Thyroid gland (tissue), 4 donors: ENCODE measurements around the gene MCTS1. TPM values are rescaled to one million over a fixed set of nuclear protein-coding genes. Genes with fewer than 3 reads are reported as not detected.

ENCODE experiments used
- DNase-seq, 2 donors: peaks; one replicate each; pipeline ENCODE4 v3.0.0-alpha.2; 2019
- H3K27ac ChIP-seq, 3 donors: fragments of 200-600 bp; sonication (generic); 1 replicate in 2 of 3; 2 replicates in 1 of 3; pipeline ENCODE4 v1.5.1; 2016 to 2019; ENCODE audit warnings: mild to moderate bottlenecking in 1 of 3, moderate library complexity in 1 of 3
- H3K27me3 ChIP-seq: fragments of 200-600 bp; sonication (generic); one replicate; pipeline ENCODE4 v1.5.1; 2019
- H3K36me3 ChIP-seq, 2 donors: fragments of 200-600 bp; sonication (generic); one replicate each; pipeline ENCODE4 v1.5.1; 2016 to 2019
- H3K4me1 ChIP-seq, 2 donors: fragments of 200-600 bp; sonication (generic); one replicate each; pipeline ENCODE4 v1.5.1; 2017 to 2019
- H3K4me3 ChIP-seq, 3 donors: fragments of 200-600 bp; sonication (generic); replicated peaks in 1 of 3; 1 replicate in 2 of 3; 2 replicates in 1 of 3; pipeline ENCODE4 v1.5.1; 2016; ENCODE audit warnings: mild to moderate bottlenecking in 1 of 3
- H3K9me3 ChIP-seq: fragments of 200-600 bp; sonication (generic); one replicate; pipeline ENCODE4 v1.5.1; 2017
- POLR2A ChIP-seq, 2 donors: fragments of 450-650 bp; IDR thresholded peaks; one replicate each; pipeline ENCODE4 v1.6.1; 2017; ENCODE audit warnings: antibody characterized with exemption in 2 of 2, mild to moderate bottlenecking in 2 of 2, moderate library complexity in 1 of 2
- WGBS, 2 donors: methylation state at CpG; one replicate each; pipeline ENCODE4 v1.1.5; 2017; 5-methylcytosine and 5-hydroxymethylcytosine counted together
- intact Hi-C: fragments of 100-400 bp; cut with DNase I; formaldehyde crosslinking; loops from one replicate; pipeline ENCODE4 v1.15.1; 2023
- total RNA-seq, 4 donors: library from RNA; depleted of rRNA; stranded (reverse); fragments of >200 nt; gene quantifications; one replicate each; pipeline ENCODE4 v1.2.3, GENCODE V29; 2016
- TF ChIP-seq, protein P1 (sequence below), 6 experiments: fragments of 200-600 bp in 3 of 6; fragments of 450-650 bp in 3 of 6; sonication (generic) in 3 of 6; IDR thresholded peaks; one replicate each; pipeline ENCODE4 v1.5.1; 2016 to 2019; ENCODE audit warnings: antibody characterized with exemption in 6 of 6, mild to moderate bottlenecking in 2 of 6, inconsistent platforms in 1 of 6, moderate library complexity in 1 of 6

MCTS1 gene
- 10 to 100 TPM; 25.0 to 36.2 (median 30.1) TPM for total RNA-seq

DNA sequence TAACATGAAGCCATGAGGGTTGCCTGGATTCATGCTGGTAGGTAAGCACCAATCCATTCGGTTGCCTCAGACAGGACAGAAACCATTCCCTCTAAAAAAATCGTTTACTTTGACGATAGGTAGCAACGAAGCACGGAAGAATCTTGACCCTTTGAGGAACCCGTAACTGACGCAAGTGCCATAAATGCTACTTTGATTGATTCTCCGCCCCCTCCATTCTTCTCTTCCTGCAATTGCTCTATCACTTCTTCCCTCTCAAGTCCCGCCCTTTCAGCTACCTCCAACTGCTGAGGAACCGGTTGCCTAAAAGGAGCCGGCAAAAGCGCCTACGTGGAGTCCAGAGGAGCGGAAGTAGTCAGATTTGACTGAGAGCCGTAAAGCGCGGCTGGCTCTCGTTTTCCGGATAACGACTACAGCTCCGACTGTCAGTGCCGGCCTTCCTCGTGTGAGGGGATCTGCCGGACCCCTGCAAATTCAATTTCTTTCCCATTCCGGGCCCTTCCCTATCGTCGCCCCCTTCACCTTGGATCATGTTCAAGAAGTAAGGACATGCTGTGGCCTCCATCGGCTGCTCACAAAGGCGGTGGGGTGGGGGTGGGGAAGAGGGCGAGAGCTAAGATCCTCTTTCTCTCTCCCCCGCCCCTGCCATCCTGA is at the start of gene MCTS1:
MCTS1 (plus strand) TSS at position 395 of the 654 bp plus-strand sequence; CDS start at position 531, 136 bp downstream.
- WGBS, 2 donors = 0% methylated on average over 29 to 31 of the region's 31 CpGs

DNA sequence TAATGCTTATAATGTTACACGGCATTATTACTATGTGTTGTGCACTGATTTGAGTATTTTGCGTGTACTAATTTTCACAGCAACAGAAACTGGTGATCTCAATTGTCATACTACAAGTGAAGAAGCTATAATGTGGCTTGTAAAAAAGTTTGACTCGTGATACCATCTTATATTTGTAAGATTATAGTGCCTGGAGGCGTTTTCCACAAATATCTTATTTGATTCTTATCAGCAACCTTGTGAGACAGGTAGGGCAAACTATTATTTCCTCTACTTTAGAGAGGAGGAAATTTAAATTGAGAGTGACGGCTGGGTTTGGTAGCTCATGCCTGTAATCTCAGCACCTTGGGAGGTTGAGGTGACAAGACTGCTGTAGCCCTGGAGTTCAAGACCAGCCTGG is 47.6 kb upstream of the MCTS1 start:
- Histone ChIP-seq H3K9me3 (no peaks in the 10 kb centered on the region), H3K4me1 (peaks cover 0 to 5% of the 10 kb centered on the region in 2 donors), H3K27ac (no peak overlapping the region), H3K36me3 (no peaks in the 10 kb centered on the region), H3K27me3 (no peaks in the 10 kb centered on the region), H3K4me3 (no peak overlapping the region)
- no peak for DNase-seq
- WGBS, 2 donors = 95 to 96% methylated on average over 5 of the region's 5 CpGs
- intact Hi-C loops = no loop called here
- TF ChIP-seq POLR2A (IDR thresholded peaks at IDR 0.05) = no peak
- TF ChIP-seq, protein P1, sequence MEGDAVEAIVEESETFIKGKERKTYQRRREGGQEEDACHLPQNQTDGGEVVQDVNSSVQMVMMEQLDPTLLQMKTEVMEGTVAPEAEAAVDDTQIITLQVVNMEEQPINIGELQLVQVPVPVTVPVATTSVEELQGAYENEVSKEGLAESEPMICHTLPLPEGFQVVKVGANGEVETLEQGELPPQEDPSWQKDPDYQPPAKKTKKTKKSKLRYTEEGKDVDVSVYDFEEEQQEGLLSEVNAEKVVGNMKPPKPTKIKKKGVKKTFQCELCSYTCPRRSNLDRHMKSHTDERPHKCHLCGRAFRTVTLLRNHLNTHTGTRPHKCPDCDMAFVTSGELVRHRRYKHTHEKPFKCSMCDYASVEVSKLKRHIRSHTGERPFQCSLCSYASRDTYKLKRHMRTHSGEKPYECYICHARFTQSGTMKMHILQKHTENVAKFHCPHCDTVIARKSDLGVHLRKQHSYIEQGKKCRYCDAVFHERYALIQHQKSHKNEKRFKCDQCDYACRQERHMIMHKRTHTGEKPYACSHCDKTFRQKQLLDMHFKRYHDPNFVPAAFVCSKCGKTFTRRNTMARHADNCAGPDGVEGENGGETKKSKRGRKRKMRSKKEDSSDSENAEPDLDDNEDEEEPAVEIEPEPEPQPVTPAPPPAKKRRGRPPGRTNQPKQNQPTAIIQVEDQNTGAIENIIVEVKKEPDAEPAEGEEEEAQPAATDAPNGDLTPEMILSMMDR (IDR thresholded peaks at IDR 0.05) = no peak

More for the DNA sequence above, at the start of gene MCTS1:
- Histone ChIP-seq H3K36me3 (no peaks in the 10 kb centered on the region), H3K4me3 (peak within 1 kb of the TSS; percentile 43 to 71 (median 53)), H3K9me3 (no peaks in the 10 kb centered on the region), H3K4me1 (peaks cover 0 to 9% of the 10 kb centered on the region in 2 donors), H3K27ac (peak within 1 kb of the TSS; percentile 67 to 80 (median 70)), H3K27me3 (no peaks in the 10 kb centered on the region)
- TF ChIP-seq, protein P1 (IDR thresholded peaks at IDR 0.05) = no peak
- peak in 1 of 2 donors; percentile 53 for TF ChIP-seq POLR2A (IDR thresholded peaks at IDR 0.05)
- peak; percentile 85 to 87 for DNase-seq
- intact Hi-C loops = no loop called here

DNA sequence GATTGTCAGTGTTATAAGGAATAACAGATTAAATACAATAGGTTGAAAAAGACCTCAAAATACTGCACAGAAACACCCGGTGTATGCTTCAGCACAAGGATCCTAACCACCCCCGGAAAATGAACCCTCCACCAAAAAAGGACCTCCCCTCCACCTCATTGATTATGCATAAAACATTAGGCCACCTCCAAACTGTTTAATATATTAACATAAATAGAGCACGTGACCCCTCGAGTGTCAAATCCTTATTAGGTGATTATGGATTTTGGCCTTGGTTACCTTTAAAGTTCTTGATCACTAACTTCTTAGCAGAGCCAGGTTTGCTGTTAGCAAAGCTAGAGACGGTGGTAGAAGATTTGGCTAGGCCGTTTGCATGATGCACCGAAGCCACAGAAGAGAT is 44.1 kb upstream of the MCTS1 start:
- Histone ChIP-seq H3K4me1 (peaks cover 0 to 5% of the 10 kb centered on the region in 2 donors), H3K27me3 (no peaks in the 10 kb centered on the region), H3K36me3 (no peaks in the 10 kb centered on the region), H3K4me3 (peak overlapping the region in 2 of 3 donors; percentile 47 to 75), H3K27ac (peak overlapping the region; percentile 97 to 99 (median 99)), H3K9me3 (no peaks in the 10 kb centered on the region)
- 0% methylated on average over 7 of the region's 7 CpGs for WGBS, 2 donors
- intact Hi-C loops = no loop called here
- no peak for DNase-seq
- TF ChIP-seq, protein P1 (IDR thresholded peaks at IDR 0.05) = no peak
- TF ChIP-seq POLR2A (IDR thresholded peaks at IDR 0.05) = no peak

DNA sequence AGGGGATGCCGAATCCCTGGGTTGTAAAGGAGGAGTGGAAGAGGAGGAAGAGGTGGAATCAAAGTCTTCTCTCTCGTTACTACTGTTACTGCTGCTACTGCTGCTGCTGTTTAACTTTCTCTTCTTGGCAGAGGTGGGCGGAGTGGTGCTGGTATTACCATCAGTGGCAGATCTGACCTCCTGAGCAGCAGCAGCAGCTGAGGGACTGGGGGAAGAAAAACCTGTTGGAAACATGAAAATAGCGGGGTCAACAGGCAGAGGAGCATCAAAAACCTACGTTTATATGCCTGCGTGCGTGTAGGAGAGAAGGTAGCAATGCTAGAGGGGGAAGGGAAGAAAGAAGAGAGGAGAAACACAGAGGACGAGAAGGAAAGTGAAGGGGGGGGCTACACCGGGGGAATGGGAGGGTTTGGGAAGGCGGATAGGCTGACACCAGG is 43.5 kb upstream of the MCTS1 start:
- no peaks in the 10 kb centered on the region for H3K27me3 ChIP-seq
- H3K4me1 ChIP-seq = peaks cover 0 to 5% of the 10 kb centered on the region in 2 donors
- TF ChIP-seq, protein P1 (IDR thresholded peaks at IDR 0.05) = no peak
- no peak for TF ChIP-seq POLR2A (IDR thresholded peaks at IDR 0.05)
- WGBS, 2 donors = 0 to 1% methylated on average over 9 to 10 of the region's 10 CpGs
- intact Hi-C loops = no loop called here
- DNase-seq = peak; percentile 27 to 43
- H3K4me3 ChIP-seq = peak overlapping the region in 2 of 3 donors; percentile 47 to 75
- no peaks in the 10 kb centered on the region for H3K36me3 ChIP-seq
- H3K9me3 ChIP-seq = no peaks in the 10 kb centered on the region
- peak overlapping the region; percentile 97 to 99 (median 99) for H3K27ac ChIP-seq
